ENCODE results near the gene DISC1. TPM values are rescaled to one million over a fixed set of nuclear protein-coding genes. Genes with fewer than 3 reads are reported as not detected.

Gene DISC1
- total RNA-seq, 4 donors from 2014 or later: 3.3 to 11.4 (median 4.2) TPM

- no peaks in the 10 kb centered on the region for H3K36me3 ChIP-seq
- H3K27me3 ChIP-seq: no peaks in the 10 kb centered on the region
- TF ChIP-seq CTCF (IDR thresholded peaks at IDR 0.05) (no peak), POLR2A (IDR thresholded peaks at IDR 0.05) (no peak)
- no peaks in the 10 kb centered on the region for H3K4me1 ChIP-seq
- no peak for DNase-seq
- H3K4me3 ChIP-seq: no peak overlapping the region
- intact Hi-C loops (cut with DNase I): no loop called here
- no peaks in the 10 kb centered on the region for H3K9me3 ChIP-seq
- H3K27ac ChIP-seq: no peak overlapping the region
Measured at GRCh38 chr1:231733063-231733462, 106.5 kb downstream of the DISC1 start.

GRCh38 chr1:231733672-231734071, 107.1 kb downstream of the DISC1 start:
- H3K4me1 ChIP-seq: no peaks in the 10 kb centered on the region
- TF ChIP-seq CTCF (IDR thresholded peaks at IDR 0.05): no peak
- TF ChIP-seq POLR2A (IDR thresholded peaks at IDR 0.05): no peak
- intact Hi-C loops (cut with DNase I): no loop called here
- no peak overlapping the region for H3K4me3 ChIP-seq
- H3K27ac ChIP-seq: no peak overlapping the region
- H3K9me3 ChIP-seq: no peaks in the 10 kb centered on the region
- no peak for DNase-seq
- no peaks in the 10 kb centered on the region for H3K36me3 ChIP-seq
- no peaks in the 10 kb centered on the region for H3K27me3 ChIP-seq
- 84 to 90% methylated on average over 3 of the region's 3 CpGs for WGBS, 2 donors

GRCh38 chr1:231734417-231734816, 107.8 kb downstream of the DISC1 start:
- DNase-seq: no peak
- Histone ChIP-seq H3K9me3 (no peaks in the 10 kb centered on the region), H3K36me3 (no peaks in the 10 kb centered on the region), H3K27ac (no peak overlapping the region), H3K4me3 (no peak overlapping the region), H3K4me1 (no peaks in the 10 kb centered on the region), H3K27me3 (no peaks in the 10 kb centered on the region)
- intact Hi-C loops (cut with DNase I): no loop called here
- WGBS, 2 donors: 89 to 94% methylated on average over 4 of the region's 4 CpGs
- no peak for TF ChIP-seq POLR2A (IDR thresholded peaks at IDR 0.05)

- Histone ChIP-seq H3K27ac (no peak overlapping the region), H3K9me3 (no peaks in the 10 kb centered on the region), H3K27me3 (no peaks in the 10 kb centered on the region), H3K36me3 (no peaks in the 10 kb centered on the region), H3K4me3 (no peak overlapping the region), H3K4me1 (no peaks in the 10 kb centered on the region)
- DNase-seq: no peak
- TF ChIP-seq POLR2A (IDR thresholded peaks at IDR 0.05) (no peak), CTCF (IDR thresholded peaks at IDR 0.05) (no peak)
- intact Hi-C loops (cut with DNase I): no loop called here
- WGBS, 2 donors: 61 to 70% methylated on average over 3 of the region's 3 CpGs
Measured at GRCh38 chr1:231735411-231735810, 108.8 kb downstream of the DISC1 start.

DNA sequence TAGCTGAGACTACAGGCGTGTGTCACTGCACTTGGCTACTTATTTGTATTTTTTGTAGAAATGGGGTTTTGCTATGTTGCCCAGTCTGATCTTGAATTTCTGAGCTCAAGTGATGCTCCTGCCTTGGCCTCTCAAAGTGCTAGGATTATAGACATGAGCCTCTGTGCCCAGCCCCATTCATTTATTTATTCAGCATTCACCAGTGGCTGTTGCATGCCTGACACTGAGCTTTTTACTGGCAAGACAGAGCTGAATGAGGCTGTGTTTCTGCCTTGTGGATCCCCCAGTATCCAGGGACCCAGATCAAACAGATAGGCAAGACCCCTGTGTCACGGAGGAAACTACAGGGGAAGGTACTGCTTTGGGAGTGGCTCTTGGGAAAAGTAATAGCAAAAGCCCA, 109.4 kb downstream of the DISC1 start:
- TF ChIP-seq CTCF (IDR thresholded peaks at IDR 0.05) (no peak), POLR2A (IDR thresholded peaks at IDR 0.05) (no peak)
- intact Hi-C loops (cut with DNase I): no loop called here
- H3K4me1 ChIP-seq: no peaks in the 10 kb centered on the region
- no peaks in the 10 kb centered on the region for H3K27me3 ChIP-seq
- H3K36me3 ChIP-seq: no peaks in the 10 kb centered on the region
- WGBS, 2 donors: 88 to 93% methylated on average over 2 of the region's 2 CpGs
- DNase-seq: no peak
- no peak overlapping the region for H3K4me3 ChIP-seq
- no peaks in the 10 kb centered on the region for H3K9me3 ChIP-seq
- no peak overlapping the region for H3K27ac ChIP-seq

DNA sequence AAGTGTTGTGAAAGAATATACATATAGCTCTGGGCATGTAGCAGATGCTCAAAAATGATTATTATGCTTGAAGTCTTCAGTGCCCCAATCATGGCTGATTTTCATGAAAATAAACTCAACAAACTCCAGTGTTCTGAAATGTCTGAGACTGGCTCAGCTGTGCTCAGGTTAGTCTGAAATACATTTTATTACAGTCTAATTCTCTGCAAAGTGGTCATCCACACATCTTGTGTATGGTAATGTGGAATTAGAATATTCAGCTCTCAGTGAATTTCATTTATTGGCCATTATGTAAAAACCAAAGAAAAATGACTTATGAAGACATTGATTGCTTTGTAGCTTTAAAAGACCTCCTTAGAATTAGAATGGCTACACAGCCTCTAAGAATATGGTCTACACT, 109.9 kb downstream of the DISC1 start:
- TF ChIP-seq POLR2A (IDR thresholded peaks at IDR 0.05) (no peak), CTCF (IDR thresholded peaks at IDR 0.05) (no peak)
- no peaks in the 10 kb centered on the region for H3K27me3 ChIP-seq
- intact Hi-C loops (cut with DNase I): no loop called here
- no peak overlapping the region for H3K4me3 ChIP-seq
- no peaks in the 10 kb centered on the region for H3K4me1 ChIP-seq
- no peak for DNase-seq
- no peaks in the 10 kb centered on the region for H3K36me3 ChIP-seq
- H3K27ac ChIP-seq: no peak overlapping the region
- no peaks in the 10 kb centered on the region for H3K9me3 ChIP-seq
